PC-3 (cell line): ENCODE measurements around the gene EN1. TPM values are rescaled to one million over a fixed set of nuclear protein-coding genes. Genes with fewer than 3 reads are reported as not detected.
A peak's percentile ranks its signal among the peaks of the same experiment; 100 is the strongest.

Experiments used
- ATAC-seq: fragments of 200-7000 bp; cut with Tn5 transposase; 2 replicates; pipeline ENCODE4 v1.9.1; 2020; ENCODE audit warnings: mild to moderate bottlenecking, moderate library complexity
- BruUV-seq: library from RNA; stranded (reverse); fragments of 400-500 nt; replicated peaks from 2 replicates; lab custom pipeline; 2021; lab: Mats Ljungman, UMichigan
- CTCF ChIA-PET: fragments of 300-600 bp; sonication (Branson Sonifier 250); formaldehyde crosslinking; loops from one replicate; lab custom pipeline; 2022; ENCODE audit warnings: antibody characterized with exemption; lab: Charles Lee
- POLR2A ChIA-PET: fragments of 300-600 bp; sonication (Branson Sonifier 250); formaldehyde crosslinking; loops from one replicate; lab custom pipeline; 2022; ENCODE audit warnings: antibody characterized with exemption; ENCODE audit not compliant: unreplicated experiment; lab: Charles Lee
- DNase-seq: peaks from one replicate; pipeline ENCODE4 v3.0.0-alpha.2; 2015
- H2AFZ ChIP-seq: fragments of 300-600 bp; sonication (generic); 2 replicates; pipeline ENCODE4 v1.6.0; 2016; ENCODE audit warnings: antibody characterized with exemption, low read length
- H3F3A ChIP-seq: fragments of 300-600 bp; sonication (generic); one replicate; pipeline ENCODE4 v1.6.0; 2017; ENCODE audit warnings: antibody characterized with exemption, low read length, control low read depth, mild to moderate bottlenecking; ENCODE audit not compliant: unreplicated experiment
- H3K27ac ChIP-seq: fragments of 300-600 bp; sonication (generic); 2 replicates; pipeline ENCODE4 v1.5.1; 2016; ENCODE audit warnings: mild to moderate bottlenecking, low read length
- H3K27me3 ChIP-seq: fragments of 300-600 bp; sonication (generic); 2 replicates; pipeline ENCODE4 v1.6.1; 2016; ENCODE audit warnings: low read length, mixed read lengths
- H3K36me3 ChIP-seq: fragments of 300-600 bp; sonication (generic); 2 replicates; pipeline ENCODE4 v1.6.1; 2016; ENCODE audit warnings: low read depth, mixed run types, low read length, mixed read lengths
- H3K4me1 ChIP-seq: fragments of 300-600 bp; sonication (generic); 2 replicates; pipeline ENCODE4 v1.5.1; 2016; ENCODE audit warnings: low read length; ENCODE audit not compliant: insufficient read depth
- H3K4me2 ChIP-seq: fragments of 300-600 bp; sonication (generic); 2 replicates; pipeline ENCODE4 v1.6.0; 2016; ENCODE audit warnings: low read length
- H3K4me3 ChIP-seq: fragments of 300-600 bp; sonication (generic); 2 replicates; pipeline ENCODE4 v1.5.1; 2016; ENCODE audit warnings: mild to moderate bottlenecking, low read length, mixed read lengths
- H3K79me2 ChIP-seq: fragments of 300-600 bp; sonication (generic); 2 replicates; pipeline ENCODE4 v1.6.1; 2017; ENCODE audit warnings: low read length, mixed read lengths
- H3K9ac ChIP-seq: fragments of 300-600 bp; sonication (generic); 2 replicates; pipeline ENCODE4 v1.6.0; 2016; ENCODE audit warnings: mild to moderate bottlenecking, low read length
- H3K9me2 ChIP-seq: fragments of 300-600 bp; sonication (generic); replicated peaks from 2 replicates; pipeline ENCODE4 v1.6.1; 2016; ENCODE audit warnings: mixed run types, low read length, mixed read lengths
- H3K9me3 ChIP-seq: fragments of 300-600 bp; sonication (generic); 2 replicates; pipeline ENCODE4 v1.6.1; 2016; ENCODE audit warnings: low read length, mixed read lengths
- H4K20me1 ChIP-seq: fragments of 300-600 bp; sonication (generic); 2 replicates; pipeline ENCODE4 v1.6.1; 2016; ENCODE audit warnings: low read length, mixed read lengths
- EZH2 ChIP-seq: fragments of 300-600 bp; sonication (generic); IDR thresholded peaks from one replicate; pipeline ENCODE4 v1.6.1; 2017; ENCODE audit warnings: antibody characterized with exemption, mild to moderate bottlenecking, low read length; ENCODE audit not compliant: unreplicated experiment
- EZH2phosphoT487 ChIP-seq: fragments of 300-600 bp; sonication (generic); IDR thresholded peaks from 2 replicates; pipeline ENCODE4 v1.6.1; 2018; ENCODE audit warnings: mild to moderate bottlenecking, antibody characterized with exemption, low read length, borderline replicate concordance
- intact Hi-C: fragments of 100-400 bp; cut with micrococcal nuclease; formaldehyde crosslinking; loops from 2 replicates; pipeline ENCODE4 v1.9.0; 2023
- total RNA-seq: library from RNA; depleted of rRNA; stranded (reverse); fragments of >200 nt; gene quantifications from 2 replicates; pipeline ENCODE4 v1.2.3, GENCODE V29; 2014
- TF ChIP-seq, protein P1 (sequence below): fragments of 300-600 bp; sonication (generic); conservative IDR thresholded peaks from 2 replicates; pipeline ENCODE4 v1.5.1; 2017; ENCODE audit warnings: antibody characterized with exemption, low read depth, mild to moderate bottlenecking, low read length

The EN1 gene
- total RNA-seq, 1 experiment from 2014 or later: 3.2 TPM

- H3K4me1 ChIP-seq: peaks cover 9% of the 10 kb centered on the region; the same call in 1 of the 2 replicates
- H3K9me3 ChIP-seq: no peaks in the 10 kb centered on the region
- TSS peak; percentile 15 for BruUV-seq
- DNase-seq: no peak
- no peaks in the 10 kb centered on the region for H3K36me3 ChIP-seq
- H4K20me1 ChIP-seq: no peaks in the 10 kb centered on the region
- ChIA-PET POLR2A (no interaction called here), CTCF (no interaction called here)
- no peak overlapping the region for H3K4me3 ChIP-seq
- 0 out of 2 replicates have a peak, but pooled peaks cover 2% of the 10 kb centered on the region for H3K27me3 ChIP-seq
- H2AFZ ChIP-seq: no peak overlapping the region
- intact Hi-C loops: no loop called here
- H3K4me2 ChIP-seq: no peak overlapping the region
- H3K27ac ChIP-seq: no peak overlapping the region
- H3K79me2 ChIP-seq: no peaks in the 10 kb centered on the region
- H3K9ac ChIP-seq: no peak overlapping the region
- H3K9me2 ChIP-seq: no peaks in the 10 kb centered on the region
- no peaks in the 10 kb centered on the region for H3F3A ChIP-seq
- ATAC-seq: no peak
- TF ChIP-seq, protein P1, sequence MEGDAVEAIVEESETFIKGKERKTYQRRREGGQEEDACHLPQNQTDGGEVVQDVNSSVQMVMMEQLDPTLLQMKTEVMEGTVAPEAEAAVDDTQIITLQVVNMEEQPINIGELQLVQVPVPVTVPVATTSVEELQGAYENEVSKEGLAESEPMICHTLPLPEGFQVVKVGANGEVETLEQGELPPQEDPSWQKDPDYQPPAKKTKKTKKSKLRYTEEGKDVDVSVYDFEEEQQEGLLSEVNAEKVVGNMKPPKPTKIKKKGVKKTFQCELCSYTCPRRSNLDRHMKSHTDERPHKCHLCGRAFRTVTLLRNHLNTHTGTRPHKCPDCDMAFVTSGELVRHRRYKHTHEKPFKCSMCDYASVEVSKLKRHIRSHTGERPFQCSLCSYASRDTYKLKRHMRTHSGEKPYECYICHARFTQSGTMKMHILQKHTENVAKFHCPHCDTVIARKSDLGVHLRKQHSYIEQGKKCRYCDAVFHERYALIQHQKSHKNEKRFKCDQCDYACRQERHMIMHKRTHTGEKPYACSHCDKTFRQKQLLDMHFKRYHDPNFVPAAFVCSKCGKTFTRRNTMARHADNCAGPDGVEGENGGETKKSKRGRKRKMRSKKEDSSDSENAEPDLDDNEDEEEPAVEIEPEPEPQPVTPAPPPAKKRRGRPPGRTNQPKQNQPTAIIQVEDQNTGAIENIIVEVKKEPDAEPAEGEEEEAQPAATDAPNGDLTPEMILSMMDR: no peak
- TF ChIP-seq EZH2 (no peak), EZH2phosphoT487 (no peak)
Observed at GRCh38 chr2:118834440-118834810, 13.0 kb downstream of the EN1 start.

- Histone ChIP-seq H3K9ac (no peak overlapping the region), H3K27ac (no peak overlapping the region), H4K20me1 (no peaks in the 10 kb centered on the region), H3K9me3 (no peaks in the 10 kb centered on the region), H2AFZ (no peak overlapping the region), H3K79me2 (no peaks in the 10 kb centered on the region), H3K36me3 (no peaks in the 10 kb centered on the region), H3K4me2 (no peak overlapping the region), H3K9me2 (no peaks in the 10 kb centered on the region), H3F3A (no peaks in the 10 kb centered on the region), H3K27me3 (0 out of 2 replicates have a peak, but pooled peaks cover 2% of the 10 kb centered on the region), H3K4me3 (no peak overlapping the region), H3K4me1 (peaks cover 9% of the 10 kb centered on the region; the same call in 1 of the 2 replicates)
- ChIA-PET POLR2A (no interaction called here), CTCF (interaction anchor here (0.6 kb wide), 1 partner anchor 14 kb away, joined by 3 read pairs; no protein-coding TSS in a partner anchor)
- TF ChIP-seq EZH2phosphoT487: no peak
- TF ChIP-seq EZH2: no peak
- TF ChIP-seq, protein P1: no peak
- BruUV-seq: no TSS peak
- intact Hi-C loops: no loop called here
- ATAC-seq: no peak
- DNase-seq: no peak
Observed at GRCh38 chr2:118833716-118834439, 13.6 kb downstream of the EN1 start.
